HG02938 (cell line): ENCODE measurements around the gene EPB41L2.

ENCODE experiments used
- ATAC-seq: cut with Tn5 transposase; IDR thresholded peaks from one replicate; pipeline ENCODE4 v1.9.1; 2021; ENCODE audit warnings: mild to moderate bottlenecking, moderate library complexity; ENCODE audit not compliant: unreplicated experiment

EPB41L2 gene

DNA sequence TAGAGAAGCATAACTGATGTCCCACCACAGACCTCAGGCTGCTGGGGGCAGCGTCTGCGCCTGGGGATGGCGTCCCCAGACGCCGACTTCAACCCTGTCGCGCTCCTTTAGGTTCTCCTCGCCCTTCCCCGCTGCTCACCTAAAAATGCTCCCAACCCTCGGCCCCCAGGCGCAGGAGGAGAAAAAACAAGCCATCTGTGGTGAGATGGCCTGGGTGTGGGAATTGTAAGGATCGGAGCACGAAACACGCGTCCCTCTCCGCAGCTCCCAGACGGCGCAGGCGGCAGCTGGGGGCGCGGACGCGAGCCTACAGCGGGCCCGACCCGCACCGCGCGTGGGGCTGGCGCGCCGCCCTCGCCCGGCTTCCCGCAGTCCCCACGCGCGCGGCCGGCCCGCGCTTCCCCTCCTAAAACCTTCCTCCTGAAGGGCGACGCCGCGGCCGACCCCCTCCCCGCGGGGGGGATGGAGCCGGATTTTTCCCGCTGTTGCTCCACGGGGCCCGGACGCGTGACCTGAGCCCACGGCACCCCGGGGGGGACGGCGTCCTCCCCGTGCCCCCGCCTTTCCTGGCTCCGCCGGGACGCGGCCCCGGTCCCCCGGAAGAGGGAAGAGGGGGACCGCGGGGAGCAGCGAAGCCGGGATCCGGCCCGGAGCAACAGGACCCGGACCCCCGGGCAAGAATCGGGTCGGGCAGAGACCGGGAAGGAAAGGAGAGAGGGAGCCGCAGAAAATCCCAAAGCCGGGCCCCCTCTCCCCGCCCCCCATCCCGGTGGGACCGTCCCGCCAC lies 611 bp downstream of the EPB41L2 start:
- peak; percentile 23 for ATAC-seq

DNA sequence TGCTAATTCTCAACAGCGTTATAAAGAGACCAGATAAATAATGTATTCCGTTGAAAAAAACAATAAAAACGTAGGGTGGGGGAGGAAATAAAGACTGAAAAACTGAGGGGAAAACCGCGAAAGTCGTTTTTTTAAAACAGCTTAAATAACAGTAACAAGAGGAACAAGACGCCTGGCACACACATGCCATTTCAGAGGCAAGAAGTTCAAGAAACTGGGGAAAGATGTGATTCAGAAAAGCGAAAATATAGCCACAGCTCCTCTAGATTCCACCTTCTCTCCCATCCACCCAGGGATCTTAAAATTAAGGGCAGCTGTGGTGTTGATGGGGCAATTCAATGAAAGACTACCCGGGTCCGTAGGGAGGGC lies 1.3 kb downstream of the EPB41L2 start:
- ATAC-seq, result no peak

DNA sequence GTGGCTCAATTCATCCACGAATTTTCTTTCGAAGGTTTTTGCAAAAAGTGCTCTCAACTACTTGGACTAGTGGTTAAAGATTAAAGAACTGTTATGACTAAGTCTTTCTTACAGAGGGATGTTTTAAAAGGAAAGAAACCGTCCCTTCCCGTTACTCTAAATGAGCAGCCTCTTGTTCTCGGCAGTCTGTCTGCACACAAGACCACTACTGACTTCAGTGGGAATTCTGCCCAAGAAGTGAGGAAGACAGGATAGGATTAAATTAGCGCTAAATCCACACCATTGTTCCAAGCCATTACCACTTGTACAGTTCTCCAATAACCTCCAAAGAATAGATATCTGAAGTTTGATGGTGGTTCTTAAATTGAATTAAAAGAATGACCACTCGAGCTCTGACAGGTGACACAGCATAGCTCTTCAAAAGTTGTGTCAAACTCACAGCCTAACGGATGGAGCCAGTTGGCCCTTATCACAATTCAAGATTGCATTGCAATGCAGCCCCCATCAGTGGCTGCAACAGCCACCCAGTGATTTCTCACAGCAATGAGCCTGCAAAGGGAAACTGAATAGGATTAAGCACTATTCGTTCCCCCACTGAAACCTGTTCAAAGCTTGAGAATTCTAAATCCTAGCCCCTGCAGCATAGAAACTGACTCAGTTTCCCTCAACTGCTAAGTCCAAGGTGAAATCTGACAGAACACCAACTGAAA lies 1.8 kb downstream of the EPB41L2 start:
- ATAC-seq, result no peak

DNA sequence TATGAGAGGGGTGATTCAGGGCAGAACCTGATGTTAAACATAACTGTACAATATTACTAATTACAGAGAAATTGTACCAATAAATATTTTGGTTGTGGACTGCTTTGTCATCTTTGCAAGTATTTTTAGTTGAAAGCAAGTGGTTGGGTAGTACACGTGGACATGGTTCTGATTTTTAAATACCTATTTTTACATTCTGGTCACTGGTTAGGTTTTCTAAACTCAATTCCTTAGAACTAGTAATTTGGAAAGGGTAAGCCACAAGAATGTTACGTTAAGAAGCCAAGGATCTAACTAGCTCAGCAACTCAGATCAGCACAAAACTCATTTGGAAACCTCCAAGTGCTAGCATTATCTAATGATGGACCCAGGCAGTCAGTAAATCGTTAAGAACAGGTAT lies 2.7 kb downstream of the EPB41L2 start:
- ATAC-seq, result no peak

DNA sequence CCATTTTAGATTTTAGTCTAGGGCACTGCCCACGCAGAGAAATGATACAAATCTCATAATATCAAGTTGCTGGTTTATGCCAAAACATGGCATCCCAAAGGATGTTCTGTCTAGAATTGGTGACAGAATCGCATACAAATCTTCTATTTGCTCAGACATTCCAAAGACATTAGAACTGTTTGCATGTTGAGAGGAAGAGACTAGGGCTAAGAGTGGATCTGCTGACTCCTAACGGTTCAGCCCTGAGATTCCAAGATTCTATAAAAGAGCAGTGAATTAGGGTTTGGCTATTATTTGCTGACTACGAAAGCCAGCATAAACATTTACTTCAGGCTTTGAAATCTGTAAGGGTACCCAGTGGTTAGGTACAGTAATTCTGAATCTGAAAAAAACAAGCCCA lies 3.6 kb downstream of the EPB41L2 start:
- no peak for ATAC-seq

DNA sequence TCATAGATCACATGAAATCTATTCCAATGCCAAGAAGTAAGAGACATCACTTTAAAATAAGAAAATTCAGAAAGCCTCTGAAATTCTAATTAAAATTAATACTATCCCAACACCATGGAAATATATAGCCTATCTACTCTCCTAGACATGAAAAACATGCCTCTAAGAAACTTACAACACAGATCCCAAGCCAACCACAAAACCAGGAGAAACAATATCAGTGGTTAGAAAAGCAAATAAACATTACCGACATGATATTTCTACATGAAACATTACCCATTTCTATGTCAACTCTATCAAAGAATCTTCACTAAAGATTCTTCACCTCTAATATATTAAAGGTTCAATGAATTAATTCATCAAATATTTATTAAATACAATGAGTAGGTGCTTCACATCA lies 4.8 kb downstream of the EPB41L2 start:
- ATAC-seq, result no peak

DNA sequence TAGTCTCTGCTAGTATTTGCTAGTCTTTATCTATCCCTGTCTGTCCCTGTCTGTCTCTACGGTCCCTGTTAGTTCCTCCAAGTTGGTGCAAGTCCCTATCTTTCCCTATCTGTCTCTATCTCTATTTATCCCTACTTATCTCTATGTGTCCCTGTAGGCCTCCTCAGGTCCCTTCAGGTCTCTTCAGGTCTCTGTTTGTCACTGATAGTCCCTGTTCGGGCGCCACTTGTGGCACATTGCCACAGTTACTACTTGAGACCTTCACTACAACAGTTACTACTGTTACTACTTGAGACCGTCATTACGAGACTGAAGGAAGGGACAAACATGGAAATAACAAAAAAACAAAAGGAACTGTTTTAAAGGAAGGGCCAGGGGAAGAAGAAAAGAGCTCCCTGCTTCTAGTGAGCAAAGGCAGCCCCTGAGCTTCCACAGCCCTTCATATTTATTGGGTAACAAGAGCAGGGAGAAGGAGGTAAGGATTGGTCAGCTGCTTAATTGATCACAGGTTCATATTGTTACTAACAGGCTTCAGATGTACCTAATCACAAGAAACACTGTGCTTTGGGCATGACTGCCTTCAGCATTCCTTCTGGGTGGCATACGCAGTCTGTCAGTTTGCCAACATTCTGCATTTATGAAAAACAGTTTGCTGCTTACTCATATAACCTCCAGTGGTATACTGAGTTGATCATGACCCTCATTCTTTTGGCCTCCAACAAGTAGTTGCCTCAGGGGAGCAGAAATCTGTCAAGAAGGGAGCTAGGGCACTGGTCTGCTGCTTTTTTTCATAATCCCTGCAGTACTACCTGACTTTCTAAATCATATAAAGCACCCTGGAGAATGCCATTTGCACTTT lies 8.4 kb downstream of the EPB41L2 start:
- no peak for ATAC-seq

DNA sequence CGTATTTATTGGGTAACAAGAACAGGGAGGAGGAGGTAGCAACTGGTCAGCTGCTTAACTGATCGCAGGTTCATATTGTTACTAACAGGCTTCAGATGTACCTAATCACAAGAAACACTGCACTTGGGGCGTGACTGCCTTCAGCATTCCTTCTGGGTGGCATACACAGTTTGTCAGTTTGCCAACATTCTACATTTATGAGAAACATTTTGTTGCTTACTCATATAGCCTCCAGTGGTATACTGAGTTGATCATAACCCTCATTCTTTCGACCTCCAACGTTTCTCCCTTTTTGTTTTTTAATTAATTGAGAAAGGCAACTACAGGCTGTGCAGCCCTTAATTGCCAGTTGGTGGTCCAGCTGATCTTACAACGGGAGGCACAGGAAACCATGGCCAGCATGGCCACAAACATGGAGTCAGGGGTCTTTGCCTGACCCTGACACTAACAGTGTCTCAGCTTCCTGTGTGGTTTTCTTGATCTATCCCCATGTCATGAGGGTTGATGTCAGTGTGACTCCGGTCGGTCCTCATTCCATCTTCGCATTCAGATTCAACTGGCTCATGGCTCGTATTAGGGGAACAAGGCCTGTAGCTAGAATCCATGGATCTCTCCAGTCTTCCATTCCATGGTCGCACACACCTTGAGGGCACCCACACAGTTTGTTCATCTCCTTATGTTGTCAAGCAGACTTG lies 9.4 kb downstream of the EPB41L2 start:
- no peak for ATAC-seq

DNA sequence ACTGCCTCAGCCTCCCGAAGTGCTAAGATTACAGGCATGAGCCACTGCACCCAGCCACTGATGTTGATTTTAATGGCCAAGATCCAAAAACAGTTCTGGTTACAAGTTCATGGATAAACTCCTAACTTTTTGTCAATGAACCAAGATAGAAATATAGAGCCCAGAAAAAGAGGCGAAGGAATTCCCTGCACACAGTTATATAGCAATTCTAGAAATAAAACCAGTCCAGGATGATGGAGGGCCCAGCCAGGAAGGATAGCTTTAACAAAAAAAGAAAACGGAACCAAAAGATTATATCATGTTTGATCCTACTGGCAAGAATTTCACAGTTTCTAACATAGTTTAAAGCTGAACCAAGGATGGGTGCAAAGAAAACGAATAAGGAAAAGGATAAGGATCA lies 10.9 kb downstream of the EPB41L2 start:
- no peak for ATAC-seq

DNA sequence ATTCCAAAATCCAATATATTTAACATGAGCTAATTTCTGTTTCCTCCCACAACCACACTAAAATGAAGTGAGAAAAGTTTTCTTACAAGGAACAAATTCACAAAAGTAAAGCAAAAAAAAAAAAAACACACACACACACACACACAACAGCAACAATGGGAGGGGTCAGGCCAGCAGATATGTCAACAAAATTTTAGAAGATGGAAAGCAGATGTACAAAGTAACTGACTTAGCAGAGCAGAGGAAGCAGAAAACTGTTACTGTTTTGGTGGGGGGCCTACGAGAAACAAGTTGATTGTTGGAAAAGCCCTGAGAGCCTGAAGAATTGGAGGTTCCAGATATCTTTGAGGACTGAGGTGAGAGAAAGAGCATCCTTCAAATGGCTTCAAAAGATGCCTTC lies 11.7 kb downstream of the EPB41L2 start:
- ATAC-seq, result no peak

DNA sequence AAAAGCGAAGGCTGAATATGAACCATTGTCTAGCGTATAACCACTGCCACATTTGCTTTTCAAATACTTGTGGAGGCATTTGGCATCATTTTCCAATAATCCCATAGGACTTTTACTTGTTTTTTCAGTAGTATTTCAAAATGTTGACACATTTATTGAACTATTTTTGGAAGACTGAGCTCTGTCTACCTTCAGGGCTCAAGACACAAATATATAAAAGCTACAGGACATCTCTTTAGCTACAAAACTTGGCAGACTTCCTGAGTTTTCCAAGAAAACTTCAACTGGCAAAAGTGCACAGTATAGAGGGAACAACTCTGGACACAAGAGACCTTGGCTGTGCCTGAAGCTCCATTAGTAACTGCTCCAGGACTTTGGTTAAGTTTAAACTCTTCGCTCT lies 13.4 kb downstream of the EPB41L2 start:
- no peak for ATAC-seq

DNA sequence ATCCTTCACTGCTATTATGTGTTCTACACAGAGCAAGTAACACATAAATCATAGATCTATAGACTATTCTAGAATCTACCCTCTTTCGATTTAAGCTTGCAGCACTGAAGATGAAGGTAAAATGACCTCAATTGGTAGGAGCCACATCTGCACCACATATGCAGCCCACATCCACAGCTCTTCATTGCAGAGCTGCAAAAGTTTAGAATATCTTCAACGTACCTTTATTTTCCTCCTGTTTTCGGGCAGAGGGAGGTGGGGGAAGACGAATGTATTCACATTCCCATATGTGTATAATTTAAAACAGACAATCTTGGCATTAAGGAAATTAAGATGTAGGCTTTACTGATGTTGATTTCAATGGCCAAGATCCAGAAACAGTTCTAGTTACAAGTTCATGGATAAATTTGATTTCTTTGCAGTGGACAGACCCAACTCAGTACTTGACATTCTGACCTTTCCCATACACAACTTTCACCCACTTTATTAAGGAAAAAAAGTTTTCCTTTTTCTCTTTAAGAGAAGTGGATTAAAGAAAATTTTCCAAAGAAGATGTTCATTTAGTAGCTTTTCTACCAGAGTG lies 14.0 kb downstream of the EPB41L2 start:
- ATAC-seq, result no peak

DNA sequence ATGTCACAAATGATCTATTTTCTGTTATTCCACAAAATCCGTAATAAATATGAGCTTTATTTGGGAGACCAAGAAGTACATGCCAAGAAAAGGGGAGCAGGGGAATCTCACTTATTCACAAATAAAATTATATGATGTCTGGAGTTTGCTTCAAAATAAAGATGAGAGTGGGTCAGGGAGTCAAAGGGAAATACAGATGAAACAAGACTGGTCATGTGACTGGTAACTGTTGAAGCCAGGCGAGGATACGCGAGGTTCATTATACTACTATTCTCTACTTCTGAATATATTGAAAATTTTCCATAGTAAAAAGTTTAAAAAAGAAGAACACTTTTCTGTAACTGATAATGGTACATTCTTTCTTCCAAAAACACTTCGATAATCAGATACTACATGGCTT lies 14.6 kb downstream of the EPB41L2 start:
- no peak for ATAC-seq

DNA sequence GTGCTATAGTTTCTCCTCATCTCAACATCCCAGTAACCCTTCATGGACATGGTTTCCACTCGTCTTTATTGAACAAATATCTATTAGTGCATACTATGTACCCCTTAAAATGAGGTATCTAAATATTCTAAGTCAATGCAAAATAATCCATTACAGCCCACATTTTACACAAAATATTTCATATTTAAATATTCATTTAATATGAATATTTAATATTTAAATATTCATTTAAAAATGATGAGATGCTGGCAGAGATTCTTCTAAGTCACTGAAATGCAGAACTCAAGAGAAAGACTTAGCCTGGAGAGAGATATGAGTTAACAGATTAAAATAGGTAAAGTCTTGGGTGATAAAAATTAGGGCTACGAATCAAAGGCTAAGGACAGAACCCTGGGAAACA lies 17.9 kb downstream of the EPB41L2 start:
- no peak for ATAC-seq

DNA sequence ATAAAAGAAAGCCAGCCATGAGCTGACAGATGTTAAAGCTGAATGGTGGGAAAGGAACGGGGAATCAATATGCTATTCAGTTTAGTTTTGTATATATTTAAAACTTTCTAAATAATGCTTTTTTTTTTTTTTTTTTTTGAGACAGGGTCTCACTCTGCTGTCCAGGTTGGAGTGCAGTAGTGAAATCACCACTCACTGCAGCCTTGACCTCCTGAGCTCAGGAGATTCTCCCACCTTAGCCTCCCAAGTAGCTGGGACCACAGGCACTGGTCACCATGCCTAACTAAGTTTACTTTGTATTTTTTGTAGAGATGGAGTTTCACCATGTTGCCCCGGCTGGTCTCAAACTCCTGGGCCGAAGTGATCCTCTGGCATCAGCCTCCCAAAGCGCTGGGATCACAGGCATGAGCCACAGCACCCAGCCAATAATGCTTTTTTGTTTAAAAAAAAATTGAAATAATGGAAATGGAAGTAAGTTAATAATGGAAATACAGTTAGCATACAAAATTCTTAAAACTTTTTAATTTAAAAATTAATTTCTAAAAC lies 19.1 kb downstream of the EPB41L2 start:
- no peak for ATAC-seq

DNA sequence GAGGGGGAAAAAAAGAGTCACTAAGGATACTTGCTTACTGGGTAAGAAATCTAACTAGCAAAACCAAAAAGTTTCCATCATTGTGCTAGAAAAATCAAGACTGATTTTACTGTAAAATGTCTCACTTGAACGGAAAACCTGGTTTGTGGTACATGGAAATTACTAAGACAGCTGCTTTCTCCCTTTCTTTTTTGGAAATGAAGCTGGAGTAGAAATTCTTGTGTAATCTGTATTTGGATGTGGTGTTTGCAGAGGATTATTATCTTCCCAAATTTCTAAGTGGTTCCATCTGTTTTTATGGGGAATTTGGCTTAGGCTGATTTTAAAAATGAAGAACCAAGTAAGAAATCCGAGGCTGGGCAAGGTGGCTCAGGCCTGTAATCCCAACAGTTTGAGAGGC lies 20.4 kb downstream of the EPB41L2 start:
- no peak for ATAC-seq

DNA sequence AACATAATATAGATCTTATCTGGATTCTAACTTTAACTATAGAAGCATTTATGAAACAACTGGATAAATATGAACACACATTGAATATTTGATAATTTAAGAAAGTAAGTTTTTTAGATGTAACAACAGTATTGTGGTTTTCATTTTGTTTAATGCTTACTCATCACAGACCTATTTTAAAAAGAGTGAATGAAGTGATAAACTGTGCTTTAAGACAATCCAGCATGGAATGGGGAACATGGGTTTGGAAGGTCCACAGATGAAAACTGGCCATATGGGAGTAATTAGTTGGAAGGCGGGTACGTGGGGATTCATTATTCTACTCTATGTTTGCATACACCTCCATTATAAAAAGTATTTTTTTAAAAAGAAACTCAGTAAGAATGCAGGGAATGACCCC lies 21.2 kb downstream of the EPB41L2 start:
- no peak for ATAC-seq

DNA sequence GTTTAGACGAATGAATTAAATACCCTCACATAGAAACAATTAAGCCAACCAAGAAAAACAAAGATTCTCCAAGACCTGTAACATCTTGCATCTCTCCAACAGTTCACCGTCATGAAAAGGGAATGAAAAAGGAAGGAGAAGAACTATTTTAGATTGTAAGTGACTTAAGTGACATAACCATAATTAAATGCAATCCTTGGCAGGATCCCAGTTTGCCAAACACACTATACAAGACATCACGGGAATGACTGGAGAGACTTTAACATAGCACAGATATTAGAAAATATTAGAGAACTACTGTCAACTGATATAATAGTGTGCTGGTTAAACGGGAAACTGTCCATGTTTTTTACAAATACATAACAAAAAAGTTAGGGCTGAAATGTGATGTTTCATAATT lies 22.2 kb downstream of the EPB41L2 start:
- ATAC-seq, result no peak

DNA sequence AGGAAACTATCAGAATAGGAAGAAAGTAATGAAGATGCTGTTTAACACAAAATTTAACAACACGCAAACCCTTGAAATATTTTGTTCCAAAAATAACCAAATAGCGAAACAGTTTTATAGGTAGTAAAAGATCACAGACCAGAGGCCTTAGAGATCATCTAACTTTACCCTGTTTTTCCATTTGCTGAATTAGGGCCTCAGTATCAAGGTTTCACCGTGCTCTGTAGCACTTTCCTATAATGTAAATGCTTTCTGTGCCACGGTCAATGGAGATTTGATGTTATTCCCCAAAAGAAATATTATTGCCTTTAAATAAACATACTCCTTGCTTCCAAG lies 23.7 kb downstream of the EPB41L2 start:
- no peak for ATAC-seq

DNA sequence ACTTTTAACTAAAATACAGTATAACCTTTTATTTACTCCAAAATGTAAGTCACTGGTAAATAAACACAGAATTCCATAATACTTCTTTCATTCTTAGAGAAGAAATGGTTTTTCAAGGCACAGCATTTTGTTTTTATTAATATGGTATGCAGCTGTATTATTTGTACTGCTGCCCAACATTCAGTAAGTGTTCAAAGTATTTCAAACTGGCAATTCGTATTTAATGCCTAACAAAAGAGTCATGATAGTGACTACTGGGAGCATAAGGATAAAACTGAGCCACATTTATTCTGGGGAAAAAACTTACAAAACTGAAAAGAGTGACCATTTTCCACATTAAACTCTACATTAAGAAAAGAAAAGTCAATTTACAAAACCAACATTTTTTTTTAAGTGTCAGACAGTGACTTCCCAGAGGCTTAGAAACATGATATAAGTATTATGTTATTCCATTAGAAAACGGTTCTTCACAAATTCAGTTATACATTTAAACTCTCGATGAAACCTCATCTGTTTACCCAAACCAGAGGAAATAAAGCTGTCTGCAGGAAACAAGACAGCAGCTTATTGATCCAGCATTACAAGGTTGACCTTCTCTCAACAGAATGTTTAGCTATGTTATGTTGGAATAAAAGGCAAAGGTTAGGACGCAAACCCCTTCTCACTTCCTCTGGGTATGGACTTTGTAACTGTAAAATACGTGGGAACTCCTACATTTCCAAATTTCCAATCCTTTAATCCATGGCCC lies 24.3 kb downstream of the EPB41L2 start:
- ATAC-seq, result no peak
